M059J (cell line): Measurements from ENCODE around the gene TNKS2. TPM values are rescaled to one million over a fixed set of nuclear protein-coding genes. Genes with fewer than 3 reads are reported as not detected.
"Not testable (repeated sequence)": the region's sequence is repeated elsewhere in the genome, so short reads cannot be mapped to it uniquely, and the experiment has no call there.

Experiments
- DNase-seq: peaks from one replicate; pipeline ENCODE4 v3.0.0-alpha.2; 2012; ENCODE audit warnings: low read depth
- total RNA-seq: library from RNA; depleted of rRNA; stranded (reverse); fragments of >200 nt; shearing (Covaris generic); gene quantifications from 2 replicates; pipeline ENCODE4 v1.2.3, GENCODE V29; 2014

The TNKS2 gene
- total RNA-seq, 1 experiment from 2014 or later, result 30.0 TPM

DNA sequence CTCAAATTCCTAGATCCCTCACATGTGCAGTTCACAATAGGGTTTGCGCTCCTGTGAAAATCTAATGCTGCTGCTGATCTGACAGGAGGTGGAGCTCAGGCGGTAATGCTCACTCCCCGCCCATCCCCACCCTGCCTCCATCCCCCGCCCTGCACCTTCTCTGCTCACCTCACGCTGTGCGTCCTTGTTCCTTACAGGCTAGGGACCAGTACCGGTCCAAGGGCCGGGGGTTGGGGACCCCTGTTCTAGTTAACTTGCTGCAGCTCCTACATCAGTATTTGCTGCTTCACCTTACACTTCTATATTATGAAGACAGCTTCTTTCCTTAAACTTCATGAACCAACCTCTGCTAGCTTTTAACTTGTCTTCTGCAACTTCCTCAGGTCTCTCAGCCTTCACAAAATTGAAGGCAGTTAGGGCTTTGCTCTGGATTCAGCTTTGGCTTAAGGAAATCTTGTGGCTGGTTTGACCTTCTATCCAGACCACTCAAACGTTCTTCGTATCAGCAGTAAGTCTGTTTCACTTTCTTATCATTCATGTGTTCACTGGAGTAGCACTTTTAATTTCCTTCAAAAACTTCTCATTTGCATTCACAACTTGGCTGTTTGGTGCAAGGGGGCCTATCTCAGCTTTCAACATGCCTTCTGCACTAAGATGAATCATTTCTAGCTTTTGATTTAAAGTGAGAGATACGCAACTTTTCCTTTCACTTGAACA is 1.7 kb upstream of the TNKS2 start:
- peak; percentile 37 for DNase-seq

DNA sequence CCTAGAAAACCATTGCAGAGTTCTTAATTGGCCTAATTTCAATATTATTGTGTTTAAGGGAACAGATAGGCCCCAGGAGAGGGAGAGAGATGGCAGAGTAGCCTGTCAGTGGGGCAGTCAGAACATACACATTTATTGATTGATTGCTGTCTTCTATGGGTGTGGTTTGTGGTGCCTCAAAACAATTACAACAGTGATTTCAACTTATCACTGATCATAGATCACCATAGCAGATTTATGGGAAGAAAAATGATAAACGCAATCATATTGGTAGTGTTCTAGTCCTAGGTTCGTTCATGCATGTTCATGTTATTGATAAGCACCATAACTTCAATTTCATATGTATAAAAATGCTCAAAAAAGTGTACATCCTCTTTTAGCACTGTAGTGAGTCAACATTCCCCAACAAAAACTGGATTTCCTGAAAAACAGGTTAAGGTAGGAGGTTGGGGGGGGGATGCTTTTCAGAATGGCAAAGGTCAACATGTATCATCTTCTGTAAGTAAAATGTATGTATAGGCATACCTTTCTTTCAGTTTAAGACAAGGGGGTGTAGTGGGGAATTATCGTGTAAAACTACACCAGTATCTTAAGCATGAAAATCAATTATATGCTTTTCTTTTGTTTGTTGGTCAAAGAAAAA is 1.1 kb upstream of the TNKS2 start:
- no peak for DNase-seq

GRCh38 chr10:91798649-91799611 is 704 bp downstream of the TNKS2 start:
- peak; percentile 39 for DNase-seq

GRCh38 chr10:91799612-91799975 is 1.4 kb downstream of the TNKS2 start:
- peak; percentile 51 for DNase-seq

DNA sequence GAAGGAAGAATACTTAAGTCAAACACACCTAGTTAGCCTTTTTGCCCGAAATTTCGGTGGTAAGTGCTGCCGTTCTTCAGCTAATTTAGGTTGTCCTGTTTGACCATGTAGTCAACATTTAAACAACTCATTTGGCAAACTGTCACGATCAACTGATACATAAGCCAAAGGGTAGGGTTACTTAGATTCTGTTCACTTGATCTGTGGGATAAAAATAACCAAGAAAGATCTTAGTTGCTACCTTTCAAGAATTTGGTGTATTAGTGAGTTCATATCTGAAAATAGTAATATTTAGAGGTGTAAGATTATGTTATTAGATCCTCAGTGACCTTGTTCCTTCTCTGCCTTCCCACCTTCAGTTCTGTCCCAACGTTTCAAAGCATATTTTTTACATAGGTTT is 2.0 kb downstream of the TNKS2 start:
- DNase-seq, result no peak

DNA sequence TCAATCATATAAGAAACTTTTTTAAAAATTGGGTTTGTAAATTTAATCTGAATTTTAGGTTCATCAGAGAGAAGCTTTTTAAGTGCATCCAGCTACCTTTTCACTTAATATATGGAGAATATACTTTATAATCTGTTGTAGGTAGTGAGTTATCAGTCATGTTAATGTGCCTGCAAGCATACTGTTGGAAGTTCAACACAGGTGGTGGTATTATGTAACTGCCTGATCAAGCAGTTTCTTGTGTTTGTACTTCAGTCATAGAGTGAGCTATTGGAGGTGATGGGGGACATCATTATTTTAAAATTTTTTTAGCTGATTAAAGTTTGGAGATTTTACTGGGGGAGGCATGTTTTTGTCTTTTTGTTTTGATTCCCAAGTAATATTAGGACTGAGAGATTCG is 2.5 kb downstream of the TNKS2 start:
- no peak for DNase-seq

GRCh38 chr10:91803386-91804125 is 5.3 kb downstream of the TNKS2 start:
- DNase-seq, result peak; percentile 7

DNA sequence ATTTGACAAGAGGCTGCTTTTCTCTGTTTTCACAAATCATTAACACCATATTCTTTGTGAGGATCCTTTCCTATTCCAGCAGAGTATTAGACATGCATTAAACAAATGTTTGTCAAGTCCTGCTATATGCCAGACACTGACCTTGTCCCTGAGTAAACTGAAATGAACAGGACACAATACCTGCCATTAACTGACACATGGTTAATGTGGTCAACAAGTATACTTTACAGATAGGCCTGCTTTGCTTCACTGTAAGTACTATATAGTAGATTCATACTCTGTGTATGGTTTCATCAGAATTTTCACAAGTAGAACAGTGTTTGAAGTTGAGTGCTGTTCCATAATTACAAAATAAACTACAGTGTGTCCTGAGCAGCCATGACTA is 5.9 kb downstream of the TNKS2 start:
- DNase-seq, result no peak

- peak; percentile 26 for DNase-seq
These were observed 7.0 kb downstream of the TNKS2 start for GRCh38 chr10:91805110-91805838.

GRCh38 chr10:91807264-91807663 is 9.0 kb downstream of the TNKS2 start:
- not testable (repeated sequence) for DNase-seq

GRCh38 chr10:91813251-91813650 is 15.0 kb downstream of the TNKS2 start:
- DNase-seq, result no peak

- DNase-seq, result no peak
These were observed 18.8 kb downstream of the TNKS2 start for GRCh38 chr10:91816981-91817380.

- DNase-seq, result peak; percentile 9
These were observed 21.9 kb downstream of the TNKS2 start for GRCh38 chr10:91820144-91820543.

GRCh38 chr10:91824076-91824475 is 25.9 kb downstream of the TNKS2 start:
- DNase-seq, result no peak

GRCh38 chr10:91829268-91829667 is 31.0 kb downstream of the TNKS2 start:
- DNase-seq, result no peak

DNA sequence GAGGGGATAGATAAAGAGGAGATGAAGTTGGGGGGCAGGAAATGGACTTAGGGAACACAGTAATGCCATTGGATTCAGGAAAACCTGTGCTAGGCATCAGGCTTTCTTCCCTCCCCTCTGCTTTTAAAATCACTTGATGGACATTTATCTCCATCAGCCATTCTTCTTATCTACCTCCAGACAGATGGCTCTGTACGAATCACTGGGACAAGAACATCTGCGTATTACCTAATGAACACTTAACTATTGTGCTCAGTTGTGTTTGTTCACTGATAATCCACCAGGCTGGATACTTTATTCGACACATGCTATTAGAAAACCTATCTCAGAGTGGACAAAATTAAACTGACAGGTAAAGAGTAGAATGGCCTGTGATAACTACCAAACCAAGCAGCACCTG is 40.0 kb downstream of the TNKS2 start:
- no peak for DNase-seq

DNA sequence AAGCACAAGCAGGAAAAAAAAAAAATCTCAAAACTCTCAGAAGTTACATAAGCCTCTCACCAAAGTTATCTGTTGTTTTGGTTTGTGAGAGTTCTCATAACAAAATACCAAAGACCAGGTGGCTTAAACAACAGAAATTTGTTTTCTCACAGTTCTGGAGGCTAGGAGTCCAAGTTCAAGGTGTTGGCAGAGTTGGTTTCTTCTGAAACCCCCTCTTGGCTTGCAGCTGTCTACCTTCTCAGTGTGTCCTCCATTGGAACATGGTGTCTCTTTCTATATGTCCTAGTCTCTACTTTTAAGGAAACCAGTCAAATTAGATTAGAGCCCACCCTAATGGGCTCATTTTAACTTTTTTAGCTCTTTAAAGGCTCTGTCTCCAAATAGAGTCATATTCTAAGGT is 44.9 kb downstream of the TNKS2 start:
- no peak for DNase-seq

DNA sequence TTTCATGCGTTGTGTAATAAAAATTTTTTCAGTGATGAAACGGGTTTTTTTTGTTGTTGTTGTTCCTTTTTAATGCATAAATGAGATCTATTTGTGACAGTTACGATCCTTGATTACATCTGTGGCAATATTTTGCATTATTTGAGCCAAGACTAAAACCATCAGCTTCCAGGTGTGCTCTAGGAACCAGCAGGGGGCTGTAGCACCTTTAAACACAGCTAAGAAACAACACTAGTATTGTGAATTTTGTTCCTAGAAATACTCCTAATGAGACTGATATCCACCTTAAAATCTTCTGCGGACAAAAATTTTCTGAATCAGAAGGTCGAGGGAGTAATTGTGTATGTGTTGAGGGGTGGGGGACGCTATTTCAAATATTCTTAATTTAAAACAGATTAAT is 58.4 kb downstream of the TNKS2 start:
- peak; percentile 14 for DNase-seq

- DNase-seq, result no peak
These were observed 62.7 kb downstream of the TNKS2 start for GRCh38 chr10:91860885-91861284.

DNA sequence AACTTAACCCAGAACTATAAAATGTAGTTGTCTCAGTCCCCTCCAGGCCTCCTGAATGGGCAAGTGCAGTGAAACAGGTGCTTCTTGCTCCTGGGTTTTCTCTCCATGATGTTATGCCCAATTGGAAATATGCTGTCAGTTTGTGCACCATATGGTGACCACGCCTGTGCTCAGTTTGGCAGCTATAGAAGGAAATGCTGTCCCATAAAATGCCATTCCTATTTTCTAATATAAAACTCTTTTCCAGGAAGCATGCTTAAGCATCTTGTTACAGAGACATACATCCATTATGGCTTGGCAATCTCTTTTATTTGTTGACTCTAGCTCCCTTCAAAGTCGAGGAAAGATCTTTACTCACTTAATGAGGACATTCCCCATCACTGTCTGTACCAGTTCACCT is 65.9 kb downstream of the TNKS2 start:
- no peak for DNase-seq

GRCh38 chr10:91864744-91865143 is 66.5 kb downstream of the TNKS2 start:
- no peak for DNase-seq
